Chondrocyte (in vitro differentiated cells): ENCODE measurements around the gene CAMKK1. TPM values are rescaled to one million over a fixed set of nuclear protein-coding genes. Genes with fewer than 3 reads are reported as not detected.

ENCODE experiments used
- DNase-seq: peaks from one replicate; pipeline ENCODE4 v3.0.0; 2021; ENCODE audit warnings: mixed read lengths, low spot score
- H3K27ac Mint-ChIP-seq: one replicate; pipeline ENCODE4 v1.8.0; 2021; ENCODE audit warnings: mild to moderate bottlenecking, moderate library complexity, mixed read lengths; ENCODE audit not compliant: unreplicated experiment
- H3K27me3 Mint-ChIP-seq: 2 replicates; pipeline ENCODE4 v1.8.0; 2021; ENCODE audit warnings: low read depth, mixed read lengths
- H3K36me3 Mint-ChIP-seq: 2 replicates; pipeline ENCODE4 v1.8.0; 2021; ENCODE audit warnings: low read depth, mixed read lengths
- H3K4me1 Mint-ChIP-seq: 2 replicates; pipeline ENCODE4 v1.8.0; 2021; ENCODE audit warnings: low read depth, mild to moderate bottlenecking, mixed read lengths
- H3K4me3 Mint-ChIP-seq: one replicate; pipeline ENCODE4 v1.8.0; 2021; ENCODE audit warnings: mild to moderate bottlenecking, moderate library complexity, mixed read lengths; ENCODE audit not compliant: unreplicated experiment
- H3K9me3 Mint-ChIP-seq: 2 replicates; pipeline ENCODE4 v1.8.0; 2021; ENCODE audit warnings: low read depth, mixed read lengths
- total RNA-seq: library from RNA; stranded (reverse); gene quantifications from 3 replicates; pipeline ENCODE4 v1.2.1, GENCODE V29; 2021
- TF ChIP-seq, protein P1 (sequence below): fragments of 200-600 bp; sonication (generic); IDR thresholded peaks from 2 replicates; pipeline ENCODE4 v1.5.0; 2021; ENCODE audit warnings: antibody characterized with exemption, mild to moderate bottlenecking, moderate library complexity

Gene CAMKK1
- total RNA-seq, 1 donor from 2014 or later, result 5.1 TPM

DNA sequence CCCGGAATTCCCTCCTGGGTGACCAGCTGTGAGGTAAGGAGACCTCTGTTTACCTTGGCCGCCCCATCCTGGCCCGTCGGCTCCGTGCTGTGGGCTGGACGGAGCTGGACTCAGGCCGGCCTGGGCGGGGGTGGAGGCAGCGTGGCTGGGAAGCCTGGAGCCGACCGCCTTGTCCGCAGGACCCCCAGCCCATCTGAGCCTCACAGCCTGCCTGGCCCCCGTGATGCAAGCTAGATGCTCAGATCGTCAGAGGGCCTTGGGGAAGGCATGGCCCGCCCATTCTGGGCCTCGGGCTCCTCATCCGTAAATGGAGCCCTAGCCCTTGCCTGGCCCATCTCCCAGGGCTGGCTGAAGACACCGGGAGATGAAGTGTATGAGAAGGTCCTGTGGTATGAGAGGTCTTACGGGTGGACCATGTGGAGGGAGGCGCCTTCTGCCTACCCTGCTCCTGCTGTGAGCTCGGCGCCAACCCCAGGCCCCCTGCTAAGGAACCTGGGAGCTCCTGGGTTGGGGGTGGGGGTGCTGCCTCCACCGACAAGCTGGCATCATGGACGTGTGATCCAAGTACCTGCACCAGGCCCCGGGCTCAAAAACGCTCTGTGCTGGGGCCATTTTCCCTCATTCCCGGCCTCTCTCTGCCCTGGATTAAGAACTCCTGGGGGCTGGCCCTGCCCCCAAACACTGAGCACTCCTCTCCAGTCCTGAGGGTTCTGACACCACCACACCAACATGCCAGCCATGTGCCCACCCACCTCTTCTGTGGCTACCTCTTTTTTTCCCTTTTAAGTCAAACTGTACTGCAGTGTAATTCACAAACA, 28.9 kb upstream of the CAMKK1 start:
- TF ChIP-seq, protein P1, sequence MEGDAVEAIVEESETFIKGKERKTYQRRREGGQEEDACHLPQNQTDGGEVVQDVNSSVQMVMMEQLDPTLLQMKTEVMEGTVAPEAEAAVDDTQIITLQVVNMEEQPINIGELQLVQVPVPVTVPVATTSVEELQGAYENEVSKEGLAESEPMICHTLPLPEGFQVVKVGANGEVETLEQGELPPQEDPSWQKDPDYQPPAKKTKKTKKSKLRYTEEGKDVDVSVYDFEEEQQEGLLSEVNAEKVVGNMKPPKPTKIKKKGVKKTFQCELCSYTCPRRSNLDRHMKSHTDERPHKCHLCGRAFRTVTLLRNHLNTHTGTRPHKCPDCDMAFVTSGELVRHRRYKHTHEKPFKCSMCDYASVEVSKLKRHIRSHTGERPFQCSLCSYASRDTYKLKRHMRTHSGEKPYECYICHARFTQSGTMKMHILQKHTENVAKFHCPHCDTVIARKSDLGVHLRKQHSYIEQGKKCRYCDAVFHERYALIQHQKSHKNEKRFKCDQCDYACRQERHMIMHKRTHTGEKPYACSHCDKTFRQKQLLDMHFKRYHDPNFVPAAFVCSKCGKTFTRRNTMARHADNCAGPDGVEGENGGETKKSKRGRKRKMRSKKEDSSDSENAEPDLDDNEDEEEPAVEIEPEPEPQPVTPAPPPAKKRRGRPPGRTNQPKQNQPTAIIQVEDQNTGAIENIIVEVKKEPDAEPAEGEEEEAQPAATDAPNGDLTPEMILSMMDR, result no peak
- H3K36me3 Mint-ChIP-seq, result no peaks in the 10 kb centered on the region
- no peak overlapping the region for H3K4me3 Mint-ChIP-seq
- no peak overlapping the region for H3K27ac Mint-ChIP-seq
- peaks cover 5% of the 10 kb centered on the region for H3K4me1 Mint-ChIP-seq
- peaks cover 8% of the 10 kb centered on the region for H3K27me3 Mint-ChIP-seq
- DNase-seq, result no peak
- H3K9me3 Mint-ChIP-seq, result no peaks in the 10 kb centered on the region

DNA sequence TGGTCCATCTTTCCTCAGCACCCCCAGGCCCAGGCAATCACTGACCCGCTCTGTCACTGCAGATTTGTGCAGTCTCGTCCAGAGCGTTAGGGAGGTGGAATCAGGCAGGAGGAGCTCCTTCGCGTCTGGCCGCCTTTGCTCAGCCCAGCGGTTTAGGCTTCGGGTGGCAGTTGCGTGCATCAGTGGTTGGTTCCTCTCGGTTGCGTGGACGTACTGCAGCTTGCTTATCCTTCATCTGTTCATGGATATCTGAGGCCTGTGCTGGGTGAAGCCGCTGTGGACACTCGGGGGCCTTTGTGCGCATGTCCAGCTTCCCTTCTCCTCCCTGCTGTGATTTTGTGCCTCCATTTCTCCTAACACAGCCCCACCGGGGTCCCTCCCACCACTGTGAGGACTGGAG, 28.2 kb upstream of the CAMKK1 start:
- no peak overlapping the region for H3K27ac Mint-ChIP-seq
- peaks cover 8% of the 10 kb centered on the region for H3K27me3 Mint-ChIP-seq
- DNase-seq, result no peak

DNA sequence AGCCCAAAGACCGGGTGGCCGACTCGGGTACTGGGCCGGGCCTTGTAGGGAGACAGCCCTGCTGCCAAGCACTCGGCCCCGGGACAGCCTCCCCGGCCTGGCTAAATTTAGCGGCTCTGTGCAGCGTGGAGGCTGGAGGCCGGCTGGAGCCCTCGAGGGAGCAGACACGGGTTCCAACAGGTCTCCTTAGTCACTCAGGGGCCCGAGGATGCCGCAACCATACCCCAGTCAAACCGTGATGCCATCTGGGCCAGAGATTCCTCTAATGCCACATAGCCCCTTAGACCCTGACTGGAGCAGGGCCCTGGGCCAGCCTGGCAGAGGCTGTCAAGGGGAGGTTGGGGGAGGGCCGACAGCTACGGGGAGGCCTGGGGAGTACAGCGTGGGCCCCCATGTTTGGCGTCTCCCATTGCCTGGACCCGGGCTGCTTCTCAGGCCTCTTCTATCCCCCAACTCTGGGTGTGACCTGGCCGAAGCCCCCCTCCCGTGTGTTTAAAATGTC, 26.3 kb upstream of the CAMKK1 start:
- Mint-ChIP-seq H3K9me3 (no peaks in the 10 kb centered on the region), H3K4me1 (peaks cover 5% of the 10 kb centered on the region), H3K27me3 (peaks cover 2% of the 10 kb centered on the region), H3K27ac (no peak overlapping the region), H3K36me3 (no peaks in the 10 kb centered on the region), H3K4me3 (no peak overlapping the region)
- DNase-seq, result no peak
- TF ChIP-seq, protein P1, result no peak

More for the DNA sequence above, 28.2 kb upstream of the CAMKK1 start:
- H3K4me3 Mint-ChIP-seq, result no peak overlapping the region
- TF ChIP-seq, protein P1, result no peak
- H3K36me3 Mint-ChIP-seq, result no peaks in the 10 kb centered on the region
- no peaks in the 10 kb centered on the region for H3K9me3 Mint-ChIP-seq
- H3K4me1 Mint-ChIP-seq, result peaks cover 5% of the 10 kb centered on the region

DNA sequence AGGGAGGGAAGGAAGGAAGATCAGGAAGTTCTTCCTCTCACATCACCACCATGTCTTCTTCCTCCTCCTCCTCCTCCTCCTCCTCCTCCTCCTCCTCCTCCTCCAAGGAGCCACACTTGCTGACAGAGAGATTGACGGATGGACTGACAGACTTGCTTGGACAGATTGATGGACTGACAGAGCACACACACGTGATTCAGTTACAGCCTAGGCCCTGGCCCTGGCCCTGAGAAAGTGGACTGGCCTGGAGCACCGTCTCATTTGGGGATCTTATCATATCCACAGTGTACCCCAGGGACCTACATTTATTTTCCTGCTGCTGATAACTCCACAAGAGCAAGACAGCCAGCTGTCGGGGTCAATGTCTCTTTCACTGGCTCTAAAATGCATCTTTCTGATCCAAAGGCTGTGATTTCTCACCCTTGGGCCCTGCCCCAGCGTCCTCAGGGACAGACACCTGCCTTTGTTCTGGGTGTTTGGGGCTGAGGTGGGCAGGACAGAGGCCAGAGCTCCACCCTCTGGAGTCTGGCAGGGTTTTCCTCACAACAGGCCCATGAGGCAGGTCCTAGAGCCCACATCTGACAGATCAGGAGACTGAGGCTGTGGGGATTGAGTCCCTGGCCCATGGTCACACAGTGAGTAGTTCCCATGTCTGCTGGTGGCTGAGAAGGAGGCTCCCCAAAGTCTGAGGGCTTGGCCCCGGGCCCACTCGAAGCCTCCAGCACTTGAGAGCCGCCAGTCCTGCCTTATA, 25.7 kb upstream of the CAMKK1 start:
- TF ChIP-seq, protein P1, result no peak
- no peak overlapping the region for H3K27ac Mint-ChIP-seq
- no peaks in the 10 kb centered on the region for H3K27me3 Mint-ChIP-seq
- DNase-seq, result no peak
- H3K9me3 Mint-ChIP-seq, result no peaks in the 10 kb centered on the region
- peaks cover 5% of the 10 kb centered on the region for H3K4me1 Mint-ChIP-seq
- no peaks in the 10 kb centered on the region for H3K36me3 Mint-ChIP-seq
- H3K4me3 Mint-ChIP-seq, result no peak overlapping the region

DNA sequence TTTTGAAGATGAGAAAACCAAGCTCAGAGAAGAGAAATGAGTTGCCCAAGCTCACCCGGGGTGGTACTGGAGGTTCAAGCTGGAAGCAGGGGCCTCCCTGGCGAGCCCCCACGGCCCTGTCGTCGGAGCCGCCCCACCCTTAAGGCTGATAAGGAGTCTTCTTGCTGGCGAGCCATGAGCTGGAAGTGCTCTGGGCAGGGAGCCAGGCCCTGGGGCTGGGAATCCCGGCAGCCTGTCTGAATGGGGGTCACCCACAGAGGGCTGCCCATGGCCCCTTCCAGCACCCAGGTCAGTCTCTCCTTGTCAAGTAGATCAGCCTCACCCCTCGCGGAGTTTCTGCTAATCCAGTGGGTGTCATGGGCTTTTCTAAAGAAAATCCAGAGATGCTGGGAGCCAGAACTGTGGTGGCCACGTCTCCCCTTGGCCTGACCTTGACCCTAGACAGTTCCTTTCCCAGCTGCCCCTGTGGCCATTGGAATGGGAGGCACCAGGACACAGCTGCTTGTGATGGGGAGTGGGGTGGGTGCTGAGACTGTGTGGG, 24.6 kb upstream of the CAMKK1 start:
- H3K36me3 Mint-ChIP-seq, result no peaks in the 10 kb centered on the region
- TF ChIP-seq, protein P1, result no peak
- H3K4me3 Mint-ChIP-seq, result no peak overlapping the region
- DNase-seq, result no peak
- H3K9me3 Mint-ChIP-seq, result no peaks in the 10 kb centered on the region
- peaks cover 5% of the 10 kb centered on the region for H3K4me1 Mint-ChIP-seq
- no peaks in the 10 kb centered on the region for H3K27me3 Mint-ChIP-seq
- no peak overlapping the region for H3K27ac Mint-ChIP-seq
